HG03039 (cell line): ENCODE measurements around the gene ISLR2.
"Not testable (repeated sequence)": the region's sequence is repeated elsewhere in the genome, so short reads cannot be mapped to it uniquely, and the experiment has no call there.

ENCODE experiments used
- ATAC-seq: cut with Tn5 transposase; IDR thresholded peaks from one replicate; pipeline ENCODE4 v1.9.1; 2021; ENCODE audit warnings: mild to moderate bottlenecking, moderate library complexity; ENCODE audit not compliant: unreplicated experiment

ISLR2 gene

DNA sequence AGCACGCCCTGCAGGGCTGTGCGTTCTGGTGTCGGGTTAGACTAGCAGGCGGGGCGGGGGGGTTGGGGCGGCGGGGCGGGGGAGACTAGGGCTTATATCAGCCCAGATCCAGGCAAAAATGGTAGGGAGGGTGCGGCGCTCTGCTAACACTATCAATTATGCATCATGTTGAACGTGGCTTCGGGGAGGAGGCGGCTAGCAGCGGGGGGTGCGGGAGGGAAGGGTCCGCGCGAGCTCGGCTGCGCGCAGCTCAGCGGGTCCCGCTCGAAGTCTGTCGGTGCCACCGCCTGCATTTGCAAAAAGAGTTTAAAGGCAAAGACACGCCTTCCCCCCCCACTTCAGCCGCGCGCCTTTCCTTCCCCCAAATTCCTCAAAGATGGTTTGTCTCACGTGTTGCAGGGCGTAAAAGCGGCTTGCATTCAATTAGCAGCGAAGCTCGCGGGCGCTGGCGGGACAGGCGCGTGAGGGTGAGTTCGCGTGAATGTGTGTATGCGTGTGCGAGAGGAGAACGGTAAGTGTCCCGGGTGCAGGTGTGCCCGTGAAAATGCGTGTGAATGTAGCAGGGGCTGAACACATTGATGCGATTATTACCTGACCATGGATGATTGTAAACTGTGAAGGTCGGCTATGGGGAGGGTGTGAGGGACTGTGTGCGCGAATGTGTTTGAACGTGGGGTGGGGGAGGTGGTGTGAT, at the start of gene ISLR2:
ISLR2 (plus strand) TSS at position 432 of the 694 bp plus-strand sequence. CDS start 2,169 bp downstream, outside the sequence.
- ATAC-seq, result no peak

DNA sequence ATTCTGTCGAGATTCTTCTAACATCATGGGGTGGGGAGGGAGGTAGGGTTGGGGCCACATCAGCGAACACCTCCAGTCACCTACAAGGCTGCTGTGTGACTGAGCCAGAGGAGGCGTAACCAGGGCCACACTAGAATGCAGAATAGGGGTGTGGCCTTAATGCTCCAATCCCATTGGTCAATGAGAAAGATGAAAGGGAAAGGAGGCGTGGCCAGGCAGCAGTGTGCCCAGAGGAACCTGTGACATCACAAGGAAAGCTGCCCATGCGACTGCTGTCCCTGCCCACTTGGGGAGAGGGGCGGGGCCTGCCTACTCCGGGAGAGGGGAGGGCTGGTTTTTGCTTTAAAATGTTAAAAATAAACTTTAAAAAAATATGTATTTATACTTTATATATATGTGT, 47.9 kb upstream of the ISLR2 start, which contains the start of gene GOLGA6A:
GOLGA6A (minus strand) TSS at position 101 of the 400 bp plus-strand sequence; CDS start at position 60, 41 bp downstream.
- ATAC-seq, result not testable (repeated sequence)

GRCh38 chr15:74094567-74094966, 35.8 kb upstream of the ISLR2 start:
- not testable (repeated sequence) for ATAC-seq

DNA sequence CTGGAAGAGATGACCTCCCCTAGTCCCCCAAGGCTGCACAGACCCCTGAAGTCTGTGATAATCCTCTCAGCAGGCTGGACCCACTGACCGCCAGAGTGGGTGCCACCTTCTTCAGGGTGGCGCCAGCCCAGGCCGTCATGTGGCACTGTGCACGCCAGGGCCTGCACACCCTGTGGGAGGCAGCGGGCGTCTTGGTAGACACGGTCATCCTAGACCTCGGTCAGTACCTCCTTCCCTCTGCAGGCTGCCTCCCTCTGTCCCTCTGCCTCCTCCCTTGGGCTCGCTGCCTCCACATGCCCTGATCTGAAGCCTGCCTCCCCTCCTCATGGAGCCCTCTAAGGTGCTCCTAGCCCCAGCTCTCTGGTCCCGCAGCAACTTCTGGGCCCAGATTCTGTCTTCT, 34.8 kb upstream of the ISLR2 start:
- not testable (repeated sequence) for ATAC-seq

DNA sequence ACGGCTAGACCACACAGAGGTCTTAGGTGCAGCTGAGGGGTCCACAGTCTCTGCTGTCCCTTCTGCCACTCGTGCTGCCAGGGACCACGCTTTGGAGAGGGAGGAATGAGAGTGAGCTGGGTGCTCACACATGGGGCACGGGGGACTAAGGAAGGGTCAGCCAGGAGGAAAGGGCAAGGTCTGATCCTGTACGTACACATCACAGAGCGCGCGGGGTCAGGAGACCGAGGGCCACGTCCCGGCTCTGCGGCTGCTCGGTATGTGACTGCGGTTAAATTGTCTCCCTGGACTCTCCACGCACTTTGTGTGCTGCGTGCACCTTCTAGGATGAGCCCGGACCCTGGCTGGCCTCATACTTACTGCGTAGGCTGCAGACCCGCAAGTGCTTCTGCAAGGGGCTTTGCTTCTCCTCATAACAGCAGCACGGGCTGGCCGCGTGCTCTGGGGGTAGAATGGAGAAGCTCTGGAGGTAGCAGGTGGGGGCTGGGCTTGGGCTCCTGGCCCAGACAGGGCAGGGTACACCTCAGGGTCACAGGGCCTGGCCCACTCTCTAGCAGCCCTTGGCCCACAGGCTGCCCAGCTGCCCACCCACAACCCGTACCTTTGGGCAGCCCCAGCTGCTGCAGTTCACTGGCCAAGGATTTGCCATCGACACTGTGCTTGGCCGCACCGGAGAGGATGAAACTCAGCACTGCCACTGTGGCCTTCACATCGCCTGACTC, 33.5 kb upstream of the ISLR2 start:
- not testable (repeated sequence) for ATAC-seq

GRCh38 chr15:74099963-74100733, 30.2 kb upstream of the ISLR2 start:
- ATAC-seq, result peak; percentile 44

DNA sequence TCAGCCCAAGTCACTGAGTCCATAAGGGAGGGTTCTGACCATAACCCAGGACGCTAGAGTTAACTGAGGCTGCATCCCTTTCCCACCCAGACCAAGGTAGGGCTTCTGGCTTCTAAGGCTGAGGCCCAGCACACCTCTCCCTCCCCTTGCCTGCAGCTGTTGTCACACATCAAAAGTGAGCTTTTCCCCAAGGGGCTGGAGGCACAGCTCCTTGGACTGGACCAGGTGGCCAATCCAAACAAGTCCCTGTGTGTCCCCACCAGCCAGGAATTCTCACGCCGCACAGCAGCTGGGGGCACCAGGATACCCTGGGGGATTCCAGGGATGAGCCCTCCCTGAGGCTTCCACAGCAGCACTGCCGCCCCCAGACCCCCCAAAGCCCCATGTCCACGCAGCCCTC, 22.3 kb upstream of the ISLR2 start:
- no peak for ATAC-seq

- ATAC-seq, result not testable (repeated sequence)
These were observed 21.8 kb upstream of the ISLR2 start for GRCh38 chr15:74108611-74109010.

DNA sequence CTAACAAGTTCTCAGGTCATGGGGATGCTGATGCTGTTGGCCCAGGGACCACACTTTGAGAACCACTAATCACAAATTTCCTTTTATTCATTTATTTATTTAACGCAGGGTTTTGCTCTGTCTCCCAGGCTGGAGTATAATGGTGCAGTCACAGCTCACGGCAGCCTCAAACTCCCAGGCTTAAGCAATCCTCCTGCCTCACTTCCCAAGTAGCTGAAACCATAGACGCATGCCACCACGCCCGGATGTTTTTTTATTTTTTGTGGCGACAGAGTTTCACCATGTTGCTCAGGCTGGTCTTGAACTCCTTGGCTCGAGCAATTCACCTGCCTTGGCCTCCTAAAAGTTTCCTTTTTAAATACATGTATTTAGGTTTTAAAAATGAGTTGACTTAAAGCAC, 20.7 kb upstream of the ISLR2 start:
- no peak for ATAC-seq

DNA sequence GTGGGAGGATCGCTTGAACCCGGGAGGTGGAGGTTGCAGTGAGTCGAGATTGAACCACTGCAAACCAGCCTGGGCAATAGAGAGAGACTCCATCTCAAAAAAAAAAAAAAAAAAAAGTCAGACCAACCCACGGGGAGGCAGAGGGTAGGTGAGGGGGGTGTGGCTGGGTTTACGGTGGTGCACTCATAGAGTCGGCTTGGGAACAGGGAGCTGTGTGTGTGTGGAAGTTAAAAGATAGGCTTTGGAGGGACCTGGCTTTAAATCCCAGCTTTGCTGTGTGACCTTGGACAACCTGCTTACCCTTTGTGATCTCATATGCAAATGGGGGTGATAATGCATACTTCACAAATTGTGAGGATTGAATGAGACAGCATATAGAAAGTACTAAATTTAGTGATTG, 10.0 kb upstream of the ISLR2 start:
- no peak for ATAC-seq

DNA sequence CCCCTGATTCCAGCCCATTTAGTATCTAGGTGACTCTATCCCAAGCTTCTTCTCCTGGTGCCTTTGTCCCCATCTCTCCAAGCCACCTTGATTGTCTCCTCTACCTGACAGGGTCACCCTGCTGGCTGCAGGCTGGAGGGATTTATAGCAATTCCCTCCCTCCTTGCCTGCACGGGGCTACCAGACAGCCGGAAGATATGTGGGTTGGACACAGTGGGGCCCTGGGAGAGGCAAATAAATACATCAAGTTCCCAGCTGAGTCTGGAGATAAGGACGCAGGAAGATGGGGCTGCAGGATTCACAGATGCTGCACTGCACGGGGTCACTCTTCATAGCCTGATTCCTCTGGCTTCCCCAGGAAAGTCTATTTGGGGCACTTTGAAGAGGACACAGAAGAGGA, 9.3 kb upstream of the ISLR2 start:
- no peak for ATAC-seq

DNA sequence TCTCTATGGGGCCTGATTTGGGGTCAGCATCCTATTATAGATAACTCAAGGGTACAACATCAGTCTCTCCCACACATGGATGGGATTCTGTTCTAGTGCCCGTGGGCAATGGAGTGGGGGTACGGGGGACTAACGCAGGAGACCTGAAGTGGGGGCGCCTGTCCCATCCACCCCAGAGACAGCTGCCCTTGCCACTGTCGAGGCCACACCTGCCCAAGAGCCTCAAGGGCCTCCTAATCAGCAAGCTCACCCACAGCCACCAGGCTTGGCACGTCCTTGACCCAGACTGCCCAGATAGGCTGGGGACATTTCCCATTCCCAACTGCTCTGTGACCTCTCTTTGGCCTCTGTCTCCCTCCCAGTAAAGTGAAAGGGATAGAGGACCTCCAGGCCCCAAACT, 8.5 kb upstream of the ISLR2 start:
- ATAC-seq, result no peak

DNA sequence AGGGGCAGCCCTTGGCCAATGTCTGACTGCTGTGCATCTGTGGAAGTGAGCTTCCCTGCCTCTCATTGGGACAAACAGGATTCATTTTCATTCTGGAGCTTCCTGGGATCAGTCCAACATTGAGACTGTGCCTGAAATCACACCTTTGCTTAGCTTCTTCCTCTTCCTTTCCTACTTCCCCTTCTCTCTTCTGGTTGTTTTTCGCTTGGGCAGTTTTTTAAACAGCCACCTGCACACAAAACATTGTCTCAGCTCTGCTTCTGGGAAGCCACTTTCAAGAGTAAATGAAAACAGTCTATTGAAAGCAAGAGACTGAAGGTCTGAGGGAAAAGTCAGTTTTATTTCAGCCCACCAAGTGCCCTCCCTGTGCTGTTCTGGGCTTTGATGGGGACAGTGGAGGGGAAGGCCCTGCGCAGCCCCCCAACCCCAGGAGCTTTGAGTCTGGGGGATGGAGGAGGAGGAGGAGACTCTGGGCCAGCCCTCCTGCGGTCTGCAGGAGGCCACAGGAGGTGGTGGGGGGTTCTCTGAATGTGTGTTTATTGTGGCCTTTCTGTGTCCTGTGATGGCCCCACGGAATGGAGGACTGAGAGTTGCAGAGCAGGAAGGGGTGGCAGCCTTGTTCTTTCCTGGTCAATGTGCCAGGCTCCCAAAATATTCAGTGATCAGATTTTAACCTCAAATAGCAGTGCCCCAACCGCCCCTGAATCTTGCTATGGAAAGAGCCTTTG, 7.8 kb upstream of the ISLR2 start:
- ATAC-seq, result no peak

GRCh38 chr15:74123131-74123429, 7.3 kb upstream of the ISLR2 start:
- no peak for ATAC-seq

DNA sequence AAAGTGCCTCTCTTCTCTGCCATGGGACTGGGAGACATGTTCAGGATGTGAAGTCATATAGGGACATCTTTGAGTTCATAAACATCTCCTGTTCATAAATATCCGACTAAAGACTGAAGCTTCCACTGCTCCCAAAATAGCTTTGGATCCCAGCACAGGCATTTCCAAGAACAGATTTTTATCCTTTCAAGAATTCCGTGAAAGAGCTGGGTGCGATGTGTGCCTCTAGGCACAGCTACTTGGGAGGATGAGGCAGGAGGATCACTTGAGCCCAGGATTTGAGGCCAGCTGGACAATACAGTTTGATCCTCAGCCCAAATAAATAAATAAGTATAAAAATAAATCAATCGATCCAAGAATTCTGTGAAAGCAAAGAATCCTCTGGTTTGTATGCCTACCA, 6.7 kb upstream of the ISLR2 start:
- no peak for ATAC-seq

- ATAC-seq, result no peak
These were observed 6.2 kb upstream of the ISLR2 start for GRCh38 chr15:74124196-74124595.

DNA sequence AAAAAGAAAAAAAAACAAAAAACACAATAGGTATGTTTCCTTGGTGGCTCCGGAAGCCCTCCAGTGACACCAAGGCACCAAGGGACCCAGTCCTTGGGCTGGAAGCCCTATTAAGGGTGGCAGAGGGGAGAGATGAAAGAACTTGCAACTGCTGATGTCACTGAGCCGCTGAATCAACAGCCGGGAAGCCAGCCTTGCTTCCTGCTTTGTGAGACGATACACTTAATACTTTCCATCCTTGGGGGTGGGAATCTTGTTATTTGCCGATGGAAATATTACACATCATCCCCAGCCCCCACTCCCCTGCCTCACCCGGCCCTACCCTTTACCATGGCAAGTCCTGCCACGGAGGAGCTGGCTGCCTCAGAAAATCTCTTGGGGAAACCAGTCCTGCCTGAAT, 5.6 kb upstream of the ISLR2 start:
- no peak for ATAC-seq

DNA sequence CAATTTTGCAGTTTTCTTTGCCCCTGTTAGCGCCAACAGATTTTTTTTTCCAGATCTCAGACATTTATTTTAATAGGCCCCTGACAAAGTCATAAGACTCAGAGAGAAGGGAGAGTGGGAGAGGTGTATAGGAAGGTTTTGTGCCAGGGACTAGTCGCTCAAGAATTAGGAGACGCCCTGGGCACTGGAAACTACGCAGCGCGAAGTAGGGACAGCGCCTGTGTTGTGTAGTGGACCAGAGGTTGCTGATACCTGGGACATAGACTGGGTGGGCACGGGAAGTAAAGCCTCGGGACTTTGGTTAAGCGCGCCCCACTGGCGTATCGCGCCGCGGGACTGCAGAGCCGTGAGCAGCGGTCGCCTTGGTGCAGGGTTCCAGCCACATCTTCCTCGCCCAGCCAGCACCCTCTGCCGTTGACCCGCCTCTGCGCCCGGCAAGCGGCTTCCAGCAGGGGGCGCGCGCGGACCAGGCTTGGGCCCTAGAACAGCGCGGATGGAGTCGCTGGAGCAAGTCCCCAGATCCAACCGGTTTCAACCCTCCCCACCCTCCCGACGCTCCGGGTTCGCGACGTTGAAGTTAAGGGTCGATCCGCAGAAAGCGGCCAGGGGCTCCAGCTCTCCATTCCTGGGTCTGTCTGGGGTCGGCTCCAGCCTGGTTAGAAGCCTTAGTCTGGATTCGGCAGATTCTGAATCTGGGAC, 3.0 kb upstream of the ISLR2 start:
- no peak for ATAC-seq

- no peak for ATAC-seq
These were observed 2.2 kb upstream of the ISLR2 start for GRCh38 chr15:74127954-74128784.
